Measurements from ENCODE around the gene ZNF600.
"Not testable (repeated sequence)": the region's sequence is repeated elsewhere in the genome, so short reads cannot be mapped to it uniquely, and the experiment has no call there.

ZNF600 gene

DNA sequence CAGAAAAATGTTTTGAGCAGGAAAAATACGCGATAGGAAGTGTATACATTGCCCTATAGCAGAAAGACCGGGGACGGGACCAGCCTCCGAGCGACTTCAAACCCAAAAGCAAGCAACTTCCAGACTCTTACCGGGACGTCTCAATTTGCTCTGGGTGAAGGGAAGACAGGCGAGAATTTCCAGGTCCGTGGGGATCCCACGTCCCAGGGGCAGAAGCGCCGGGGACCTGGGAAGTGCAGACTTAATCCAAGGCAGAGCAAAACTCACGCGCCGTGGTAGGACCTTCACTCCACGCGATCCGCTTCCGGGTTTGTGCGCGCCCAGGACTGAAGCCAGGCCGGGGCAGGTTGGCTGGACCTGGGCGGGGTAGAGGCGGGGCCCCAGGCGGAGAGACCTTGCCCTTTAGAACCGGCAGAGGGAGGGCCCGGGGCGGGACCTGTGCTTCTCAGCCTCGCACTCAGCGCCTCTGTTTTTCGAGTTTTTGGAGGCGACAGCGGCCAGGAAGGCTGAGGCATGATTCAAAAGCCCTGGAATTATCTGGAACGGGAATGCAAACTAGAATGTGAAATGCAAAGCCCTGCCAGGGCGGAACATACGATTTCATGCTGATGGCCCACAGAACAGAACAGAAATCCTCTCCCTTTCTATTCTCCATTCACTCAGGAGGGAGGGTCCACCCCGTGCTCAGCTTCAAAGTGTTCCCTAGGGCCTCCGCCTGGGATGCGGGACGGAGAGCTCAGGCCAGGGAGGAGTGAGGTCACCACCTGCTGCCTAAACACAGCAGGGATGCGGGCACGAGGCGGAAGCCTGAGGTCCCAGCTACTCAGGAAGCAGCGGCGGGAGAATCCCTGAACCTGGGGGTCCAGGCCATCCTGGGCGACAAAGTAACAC is at the start of gene ZNF600:
TSS of gene ZNF600 (minus strand) at position 328 of the 891 bp plus-strand sequence. CDS start 7,903 bp downstream, outside the sequence.
- DNase-seq = peak; percentile 74

DNA sequence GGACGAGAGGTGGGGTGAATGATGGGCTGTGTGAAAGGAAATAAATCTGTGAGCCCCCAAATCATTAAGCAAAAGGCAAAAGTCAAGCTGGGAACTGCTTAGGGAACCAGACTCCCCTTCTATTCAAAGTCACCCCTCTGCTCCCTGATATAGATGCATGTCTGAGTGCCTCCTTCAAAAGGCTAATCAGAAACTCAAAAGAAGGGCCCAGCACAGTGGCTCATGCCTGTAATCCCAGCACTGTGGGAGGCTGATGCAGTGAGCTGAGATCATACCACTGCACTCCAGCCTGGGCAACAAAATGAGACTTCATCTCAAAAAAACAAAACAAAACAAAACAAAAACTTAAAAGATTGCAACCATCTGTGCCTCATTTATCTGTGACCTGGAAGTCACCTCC is 47.7 kb upstream of the ZNF600 start:
- not testable (repeated sequence) for DNase-seq

DNA sequence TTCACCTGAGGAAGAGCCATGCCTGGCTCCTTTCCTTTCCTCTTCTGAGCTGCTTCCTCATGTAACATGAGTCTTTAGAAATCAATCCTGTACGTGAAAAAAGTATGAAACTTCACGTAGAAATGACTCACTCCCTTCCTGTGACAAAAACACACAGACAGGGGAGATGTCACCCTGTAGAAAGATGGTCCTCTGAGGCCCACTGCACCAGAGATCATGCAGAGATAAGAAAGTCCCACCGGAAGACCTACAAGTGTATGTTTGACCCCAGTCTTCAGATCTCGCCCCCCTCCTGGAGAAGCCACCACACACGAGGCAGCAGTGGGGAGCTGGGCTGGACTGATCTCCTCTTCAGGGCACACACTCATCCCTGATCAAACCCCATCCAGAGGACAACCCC is 47.0 kb upstream of the ZNF600 start:
- not testable (repeated sequence) for DNase-seq

GRCh38 chr19:52829866-52830265 is 43.3 kb upstream of the ZNF600 start:
- not testable (repeated sequence) for DNase-seq

DNA sequence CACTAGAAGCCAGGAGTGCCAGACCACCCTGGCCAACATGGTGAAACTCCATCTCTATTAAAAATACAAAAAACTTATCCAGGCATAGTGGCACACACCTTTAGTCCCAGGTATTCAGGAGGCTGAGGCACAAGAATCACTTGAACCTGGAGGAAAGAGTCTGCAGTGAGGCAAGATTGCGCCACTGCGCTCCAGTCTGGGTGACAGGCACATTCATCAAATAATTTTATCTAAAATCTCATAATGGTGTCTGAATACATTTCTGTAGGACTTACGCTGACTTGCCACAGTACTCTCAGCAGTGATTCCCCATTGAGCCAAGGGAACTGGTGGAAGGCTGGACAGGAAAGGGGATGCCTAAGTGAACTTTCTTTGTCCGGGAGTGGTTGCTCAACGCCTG is 39.2 kb upstream of the ZNF600 start:
- no peak for DNase-seq

GRCh38 chr19:52823676-52824075 is 37.1 kb upstream of the ZNF600 start:
- DNase-seq = no peak

DNA sequence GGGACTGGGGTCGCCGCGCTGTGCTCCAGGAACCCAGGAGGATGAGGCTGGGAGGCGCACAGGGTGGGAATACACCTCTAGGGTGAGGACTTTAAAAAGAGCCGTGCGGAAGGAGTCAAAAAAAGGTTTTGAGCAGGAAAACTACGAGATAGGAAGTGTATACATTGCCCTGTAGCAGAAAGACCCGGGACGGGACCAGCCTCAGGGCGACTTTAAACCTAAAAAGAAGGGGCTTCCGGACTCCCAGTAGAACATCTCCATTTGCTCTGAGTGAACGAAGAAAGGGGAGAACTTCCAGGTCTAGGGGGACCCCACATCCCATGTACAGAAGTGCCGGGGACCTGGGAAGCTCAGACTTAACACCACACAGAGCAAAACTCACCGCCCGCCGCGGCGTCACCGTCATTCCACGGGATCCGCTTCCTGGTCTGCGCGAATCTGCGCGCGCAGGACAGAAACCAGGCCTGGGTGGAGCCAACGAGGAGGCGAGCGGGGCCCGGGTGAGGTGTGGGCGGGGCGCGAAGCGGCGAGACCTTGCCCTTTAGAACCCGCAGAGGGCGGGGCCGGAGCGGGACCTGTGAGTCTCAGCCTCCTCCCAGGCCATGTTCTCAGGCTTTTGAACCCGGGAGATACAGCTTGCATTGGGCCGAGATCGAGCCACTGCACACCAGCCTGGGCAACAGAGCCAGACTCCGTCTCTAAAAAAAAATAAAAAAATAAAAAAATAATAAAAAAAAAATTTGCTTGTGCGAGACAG is 34.8 kb upstream of the ZNF600 start, which contains the start of gene ZNF28:
TSS of gene ZNF28 (minus strand) at position 430 of the 757 bp plus-strand sequence. CDS start 3,675 bp downstream, outside the sequence.
- peak; percentile 34 for DNase-seq

DNA sequence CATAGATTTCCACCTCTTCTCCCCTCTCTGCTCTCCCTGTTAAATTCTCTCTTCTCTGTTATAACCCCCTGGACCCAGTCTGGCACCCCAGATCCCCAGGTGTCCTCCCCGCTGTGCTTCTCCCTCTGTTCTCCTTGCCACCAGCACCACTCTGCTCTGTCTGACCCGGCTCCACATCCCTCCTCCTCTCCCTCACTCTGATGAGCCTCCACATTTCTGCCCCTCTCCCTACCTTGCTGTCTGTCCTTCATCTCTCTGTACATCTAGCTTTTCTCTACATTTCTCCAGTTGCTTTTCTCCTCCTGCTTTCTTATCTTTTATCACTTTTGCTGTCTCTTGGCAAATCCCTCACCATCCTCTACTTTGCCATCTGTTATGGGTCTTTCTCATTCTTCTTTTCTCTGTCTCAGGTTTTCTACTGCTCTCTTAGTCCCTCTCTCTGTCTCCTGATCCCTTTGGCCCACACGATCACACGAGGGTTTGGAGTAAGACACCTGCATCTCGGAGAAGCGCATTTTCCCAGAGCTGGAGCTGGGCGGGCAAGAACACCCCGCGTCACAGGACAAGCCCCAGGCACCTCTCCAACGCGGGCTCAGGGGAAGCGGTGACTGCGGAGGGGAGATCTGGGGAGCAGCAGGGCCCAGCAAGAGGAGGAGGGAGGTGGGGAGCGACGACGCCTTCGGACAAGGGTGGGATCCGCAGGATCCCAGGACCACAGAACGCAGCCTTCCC is 34.0 kb upstream of the ZNF600 start:
- DNase-seq = not testable (repeated sequence)

GRCh38 chr19:52809801-52810200 is 23.2 kb upstream of the ZNF600 start:
- DNase-seq = no peak

GRCh38 chr19:52799950-52800640 is 13.5 kb upstream of the ZNF600 start:
- not testable (repeated sequence) for DNase-seq

GRCh38 chr19:52789440-52789839 is 2.8 kb upstream of the ZNF600 start:
- DNase-seq = no peak

DNA sequence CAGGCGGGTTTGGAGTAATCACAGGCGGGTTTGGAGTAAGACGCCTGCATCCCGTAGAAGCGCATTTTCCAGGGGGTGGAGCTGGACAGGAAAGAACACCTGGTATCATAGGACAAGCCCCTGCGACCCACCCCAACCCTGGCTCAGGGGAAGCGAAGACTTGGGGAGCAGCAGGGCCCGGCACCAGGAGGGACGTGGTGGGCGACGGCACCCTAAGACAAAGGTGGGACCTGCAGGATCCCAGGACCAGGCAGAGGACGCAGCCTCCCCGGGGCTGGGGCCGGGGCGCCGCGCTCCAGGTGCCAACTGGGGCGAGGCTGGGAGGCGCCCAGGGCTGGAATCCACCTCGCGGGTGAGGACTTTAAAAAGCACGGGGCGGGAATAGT is 520 bp downstream of the ZNF600 start:
- no peak for DNase-seq

- no peak for DNase-seq
These were observed 1.1 kb downstream of the ZNF600 start for GRCh38 chr19:52785506-52785905.

- not testable (repeated sequence) for DNase-seq
These were observed 3.7 kb downstream of the ZNF600 start for GRCh38 chr19:52782864-52783263.

DNA sequence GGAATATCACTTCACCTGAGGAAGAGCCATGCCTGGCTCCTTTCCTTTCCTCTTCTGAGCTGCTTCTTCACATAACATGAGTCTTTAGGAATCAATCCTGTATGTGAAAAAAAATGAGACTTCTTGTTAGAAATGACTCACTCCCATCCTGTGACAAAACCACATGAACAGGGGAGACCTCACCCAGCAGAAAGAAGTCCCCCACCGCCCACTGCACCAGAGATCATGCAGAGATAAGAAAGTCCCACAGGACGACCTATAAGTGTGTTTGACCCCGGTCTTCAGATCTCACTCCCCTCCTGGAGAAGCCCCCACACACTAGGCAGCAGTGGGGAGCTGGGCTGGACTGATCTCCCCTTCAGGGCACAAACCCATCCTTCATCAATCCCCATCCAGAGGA is 7.8 kb downstream of the ZNF600 start:
- no peak for DNase-seq

DNA sequence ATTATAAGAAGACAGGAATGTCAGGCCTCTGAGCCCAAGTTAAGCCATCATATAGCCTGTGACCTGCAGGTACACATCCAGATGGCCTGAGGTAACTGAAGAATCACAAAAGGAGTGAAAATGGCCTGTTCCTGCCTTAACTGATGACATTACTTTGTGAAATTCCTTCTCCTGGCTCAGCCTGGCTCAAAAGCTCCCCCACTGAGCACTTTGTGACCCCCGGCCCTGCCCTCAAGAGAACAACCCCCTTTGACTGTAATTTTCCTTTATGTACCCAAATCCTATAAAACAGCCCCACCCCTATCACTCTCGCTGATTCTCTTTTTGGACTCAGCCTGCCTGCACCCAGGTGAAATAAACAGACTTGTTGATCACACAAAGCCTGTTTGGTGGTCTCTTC is 30.1 kb downstream of the ZNF600 start:
- not testable (repeated sequence) for DNase-seq

DNA sequence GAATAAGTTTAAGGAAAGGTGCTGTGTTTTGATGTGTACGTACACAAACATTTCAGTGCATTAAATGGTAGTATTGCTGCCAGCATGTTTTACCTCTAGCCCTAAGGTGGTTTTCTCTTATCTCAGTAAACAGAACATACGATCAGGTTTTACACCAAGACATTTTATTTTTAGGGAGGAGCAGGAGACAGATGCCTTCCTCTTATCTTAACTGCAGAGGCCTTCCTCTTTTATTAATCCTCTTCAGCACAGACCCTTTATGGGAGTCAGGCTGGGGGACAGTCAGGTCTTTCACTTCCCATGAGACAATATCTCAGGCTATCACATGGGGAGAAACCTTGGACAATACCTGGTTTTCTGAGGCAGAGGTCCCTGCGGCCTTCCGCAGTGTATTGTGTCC is 36.8 kb downstream of the ZNF600 start:
- DNase-seq = no peak

DNA sequence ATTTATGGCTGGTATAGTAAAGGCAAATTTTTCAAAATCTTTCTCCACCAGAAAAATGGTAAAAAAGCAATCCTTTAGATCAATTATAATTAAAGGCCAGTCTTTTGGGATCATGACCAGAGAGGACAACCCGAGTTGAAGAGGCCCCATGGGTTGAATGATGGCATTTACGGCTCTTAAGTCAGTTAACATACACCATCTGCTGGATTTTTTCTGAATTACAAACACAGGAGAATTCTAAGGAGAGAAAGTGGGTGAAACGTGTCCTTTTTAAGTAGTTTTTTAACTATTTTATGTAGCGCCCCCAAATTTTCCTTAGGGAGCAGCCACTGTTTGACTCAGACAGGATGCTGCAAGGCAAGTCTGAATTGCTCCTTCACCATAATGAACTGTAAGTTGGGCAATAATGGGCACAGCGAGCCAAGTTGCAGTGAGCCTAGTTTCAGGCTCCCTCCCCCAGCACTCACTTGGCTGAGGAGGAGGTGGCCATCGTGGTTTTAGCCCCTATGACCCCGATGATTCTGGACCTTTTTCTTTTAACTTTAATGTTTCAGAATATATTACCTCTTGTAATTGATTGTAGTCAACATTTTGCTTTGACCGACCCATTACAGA is 38.1 kb downstream of the ZNF600 start:
- no peak for DNase-seq

DNA sequence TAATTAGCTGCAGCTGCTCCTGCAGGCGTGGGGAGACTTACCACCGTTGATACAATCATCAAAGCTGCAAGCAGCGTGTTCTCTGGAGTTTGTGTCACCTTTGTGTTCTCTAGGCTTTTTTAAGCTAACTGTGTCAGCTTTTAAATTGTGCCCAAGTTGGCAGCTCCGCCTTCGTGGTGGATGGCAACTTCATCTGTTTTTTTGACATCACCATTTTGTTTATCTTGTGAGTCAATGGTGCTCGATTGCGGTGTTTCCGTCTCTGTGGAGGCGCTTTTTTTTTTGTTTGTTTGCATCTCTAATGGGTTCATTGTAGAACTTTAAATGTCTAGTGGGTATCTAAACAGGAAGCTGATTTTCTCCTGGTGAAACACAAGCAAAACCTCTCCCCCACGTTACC is 40.7 kb downstream of the ZNF600 start:
- not testable (repeated sequence) for DNase-seq

- no peak for DNase-seq
These were observed 43.5 kb downstream of the ZNF600 start for GRCh38 chr19:52743091-52743490.

- DNase-seq = no peak
These were observed 44.1 kb downstream of the ZNF600 start for GRCh38 chr19:52742516-52742915.

- no peak for DNase-seq
These were observed 44.6 kb downstream of the ZNF600 start for GRCh38 chr19:52741951-52742485.
